Body of pancreas (tissue), 4 donors: ENCODE measurements around the gene TNRC6A. TPM values are rescaled to one million over a fixed set of nuclear protein-coding genes. Genes with fewer than 3 reads are reported as not detected.

Experiments used
- ATAC-seq: fragments of 150-250 bp; one replicate; pipeline ENCODE4 v1.9.1; 2016
- DNase-seq, 4 donors: peaks; one replicate each; pipeline ENCODE4 v3.0.0-alpha.2; 2019
- H3K27ac ChIP-seq, 4 donors: fragments of 200-600 bp; sonication (generic); 1 replicate in 3 of 4; 2 replicates in 1 of 4; pipeline versions ENCODE4 v1.5.1 to v1.6.1; 2016 to 2019; ENCODE audit warnings: mild to moderate bottlenecking in 1 of 4, mixed read lengths in 1 of 4, moderate library complexity in 1 of 4
- H3K27me3 ChIP-seq, 2 donors: fragments of 200-600 bp; sonication (generic); one replicate each; pipeline ENCODE4 v1.6.0; 2016; ENCODE audit warnings: mild to moderate bottlenecking in 1 of 2
- H3K36me3 ChIP-seq, 2 donors: fragments of 200-600 bp; sonication (generic); replicated peaks in 1 of 2; 2 replicates each; pipeline ENCODE4 v1.5.1; 2016; ENCODE audit warnings: low read depth in 2 of 2; ENCODE audit not compliant: insufficient read depth in 1 of 2
- H3K4me1 ChIP-seq: fragments of 200-600 bp; sonication (generic); one replicate; pipeline ENCODE4 v1.6.0; 2016
- H3K4me3 ChIP-seq, 2 donors: fragments of 200-600 bp; sonication (generic); 1 replicate in 1 of 2; 2 replicates in 1 of 2; pipeline ENCODE4 v1.5.1; 2016 to 2019
- H3K9me3 ChIP-seq, 3 donors: fragments of 200-600 bp; sonication (generic); 1 replicate in 2 of 3; 2 replicates in 1 of 3; pipeline ENCODE4 v1.5.1; 2016
- CTCF ChIP-seq, 7 experiments: fragments of 450-650 bp in 4 of 7; fragments of 200-600 bp in 3 of 7; sonication (generic) in 3 of 7; IDR thresholded peaks; one replicate each; pipeline ENCODE4 v1.5.1; 2016 to 2019; ENCODE audit warnings: antibody characterized with exemption in 7 of 7
- POLR2A ChIP-seq, 3 donors: fragments of 450-650 bp; IDR thresholded peaks; one replicate each; pipeline ENCODE4 v1.6.1; 2016; ENCODE audit warnings: antibody characterized with exemption in 3 of 3, mild to moderate bottlenecking in 2 of 3
- WGBS, 2 donors: methylation state at CpG; one replicate each; pipeline ENCODE4 v1.1.5; 2017; 5-methylcytosine and 5-hydroxymethylcytosine counted together
- intact Hi-C: fragments of 100-400 bp; cut with DNase I; formaldehyde crosslinking; loops from one replicate; pipeline ENCODE4 v1.15.1; 2023
- total RNA-seq, 2 donors: library from RNA; depleted of rRNA; stranded (reverse); fragments of >200 nt; gene quantifications; one replicate each; pipeline ENCODE4 v1.1.0, GENCODE V29; 2016

The TNRC6A gene
- total RNA-seq, 2 donors from 2014 or later: 46.1 to 82.2 TPM

DNA sequence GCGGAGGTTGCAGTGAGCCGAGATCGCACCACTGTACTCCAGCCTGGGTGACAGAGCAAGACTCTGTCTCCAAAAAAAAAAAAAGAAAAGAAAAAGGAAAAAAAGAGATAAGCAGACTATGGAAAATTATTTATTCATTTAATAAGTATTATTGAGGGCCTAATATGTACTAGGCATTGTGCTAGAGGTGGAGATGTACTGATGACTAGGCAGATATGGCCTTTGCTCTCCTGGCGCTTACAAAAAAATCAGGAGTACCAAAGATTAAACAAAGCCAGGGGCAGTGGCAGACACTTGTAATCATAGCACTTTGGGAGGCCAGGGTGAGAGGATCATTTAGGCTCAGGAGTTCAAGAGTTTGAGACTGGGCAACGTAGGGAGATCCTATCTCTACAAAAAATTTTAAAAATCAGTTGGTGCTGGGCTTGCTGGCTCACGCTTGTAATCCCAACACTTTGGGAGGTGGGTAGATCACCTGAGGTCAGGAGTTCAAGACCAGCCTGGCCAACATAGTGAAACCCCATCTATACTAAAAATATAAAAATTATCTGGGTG lies 10.4 kb upstream of the TNRC6A start:
- ATAC-seq: no peak
- H3K9me3 ChIP-seq: no peaks in the 10 kb centered on the region
- no peak overlapping the region for H3K27ac ChIP-seq
- DNase-seq: no peak
- no peaks in the 10 kb centered on the region for H3K4me1 ChIP-seq
- no peak for TF ChIP-seq CTCF (IDR thresholded peaks at IDR 0.05)
- no peak for TF ChIP-seq POLR2A (IDR thresholded peaks at IDR 0.05)
- no peaks in the 10 kb centered on the region for H3K27me3 ChIP-seq
- 92 to 96% methylated on average over 6 of the region's 6 CpGs for WGBS, 2 donors
- intact Hi-C loops: no loop called here
- H3K36me3 ChIP-seq: no peaks in the 10 kb centered on the region
- no peak overlapping the region for H3K4me3 ChIP-seq

GRCh38 chr16:24721830-24722238 lies 7.6 kb upstream of the TNRC6A start:
- DNase-seq (no peak), ATAC-seq (no peak)
- WGBS, 2 donors: 91 to 94% methylated on average over 6 of the region's 6 CpGs
- no peaks in the 10 kb centered on the region for H3K9me3 ChIP-seq
- H3K4me3 ChIP-seq: no peak overlapping the region
- H3K36me3 ChIP-seq: no peaks in the 10 kb centered on the region
- H3K27me3 ChIP-seq: no peaks in the 10 kb centered on the region
- H3K4me1 ChIP-seq: no peaks in the 10 kb centered on the region
- H3K27ac ChIP-seq: no peak overlapping the region
- no peak for TF ChIP-seq CTCF (IDR thresholded peaks at IDR 0.05)
- TF ChIP-seq POLR2A (IDR thresholded peaks at IDR 0.05): no peak
- intact Hi-C loops: no loop called here

GRCh38 chr16:24723663-24724062 lies 5.8 kb upstream of the TNRC6A start:
- Histone ChIP-seq H3K9me3 (no peaks in the 10 kb centered on the region), H3K4me3 (no peak overlapping the region), H3K27ac (no peak overlapping the region), H3K27me3 (no peaks in the 10 kb centered on the region), H3K36me3 (no peaks in the 10 kb centered on the region), H3K4me1 (peaks cover 2% of the 10 kb centered on the region)
- DNase-seq: no peak
- ATAC-seq: no peak
- TF ChIP-seq POLR2A (IDR thresholded peaks at IDR 0.05): no peak
- no peak for TF ChIP-seq CTCF (IDR thresholded peaks at IDR 0.05)
- intact Hi-C loops: no loop called here

- WGBS, 2 donors: 88% methylated on average over 18 of the region's 18 CpGs
- no peaks in the 10 kb centered on the region for H3K27me3 ChIP-seq
- DNase-seq (no peak), ATAC-seq (no peak)
- no peak for TF ChIP-seq POLR2A (IDR thresholded peaks at IDR 0.05)
- TF ChIP-seq CTCF (IDR thresholded peaks at IDR 0.05): no peak
- no peak overlapping the region for H3K27ac ChIP-seq
- intact Hi-C loops: no loop called here
- H3K4me1 ChIP-seq: peaks cover 28% of the 10 kb centered on the region
- no peaks in the 10 kb centered on the region for H3K9me3 ChIP-seq
- no peaks in the 10 kb centered on the region for H3K36me3 ChIP-seq
- H3K4me3 ChIP-seq: no peak overlapping the region
These were observed 1.4 kb upstream of the TNRC6A start for GRCh38 chr16:24728011-24728410.

GRCh38 chr16:24728891-24729242 lies 584 bp upstream of the TNRC6A start:
- intact Hi-C loops: no loop called here
- peak overlapping the region; percentile 92 to 95 (median 93) for H3K27ac ChIP-seq
- H3K27me3 ChIP-seq: no peaks in the 10 kb centered on the region
- 2 to 4% methylated on average over 8 of the region's 8 CpGs for WGBS, 2 donors
- ATAC-seq (peak; percentile 12), DNase-seq (peak in 1 of 4 donors; percentile 3)
- peak overlapping the region; percentile 73 to 84 for H3K4me3 ChIP-seq
- no peaks in the 10 kb centered on the region for H3K36me3 ChIP-seq
- peaks cover 34% of the 10 kb centered on the region for H3K4me1 ChIP-seq
- TF ChIP-seq POLR2A (IDR thresholded peaks at IDR 0.05): no peak
- TF ChIP-seq CTCF (IDR thresholded peaks at IDR 0.05): no peak
- no peaks in the 10 kb centered on the region for H3K9me3 ChIP-seq
